ENCODE results near the gene WDR86.

DNA sequence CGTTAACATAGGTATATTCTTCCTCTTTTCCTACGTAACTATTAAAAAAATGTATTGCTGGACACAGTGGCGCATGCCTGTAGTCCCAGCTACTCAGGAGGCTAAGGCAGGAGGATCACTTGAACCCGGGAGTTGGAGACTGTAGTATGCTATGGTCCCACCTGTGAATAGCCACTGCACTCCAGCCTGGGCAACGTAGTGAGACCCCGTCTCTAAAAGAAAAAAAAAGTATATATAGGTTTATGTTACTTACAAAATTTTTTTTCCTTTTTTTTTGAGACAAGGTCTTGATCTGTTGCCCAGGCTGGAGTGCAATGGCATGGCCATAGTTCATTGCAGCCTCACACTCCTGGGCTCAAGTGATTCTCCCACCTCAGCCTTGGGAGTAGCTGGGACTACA, 62.6 kb downstream of the WDR86 start:
- TF ChIP-seq, protein P1, sequence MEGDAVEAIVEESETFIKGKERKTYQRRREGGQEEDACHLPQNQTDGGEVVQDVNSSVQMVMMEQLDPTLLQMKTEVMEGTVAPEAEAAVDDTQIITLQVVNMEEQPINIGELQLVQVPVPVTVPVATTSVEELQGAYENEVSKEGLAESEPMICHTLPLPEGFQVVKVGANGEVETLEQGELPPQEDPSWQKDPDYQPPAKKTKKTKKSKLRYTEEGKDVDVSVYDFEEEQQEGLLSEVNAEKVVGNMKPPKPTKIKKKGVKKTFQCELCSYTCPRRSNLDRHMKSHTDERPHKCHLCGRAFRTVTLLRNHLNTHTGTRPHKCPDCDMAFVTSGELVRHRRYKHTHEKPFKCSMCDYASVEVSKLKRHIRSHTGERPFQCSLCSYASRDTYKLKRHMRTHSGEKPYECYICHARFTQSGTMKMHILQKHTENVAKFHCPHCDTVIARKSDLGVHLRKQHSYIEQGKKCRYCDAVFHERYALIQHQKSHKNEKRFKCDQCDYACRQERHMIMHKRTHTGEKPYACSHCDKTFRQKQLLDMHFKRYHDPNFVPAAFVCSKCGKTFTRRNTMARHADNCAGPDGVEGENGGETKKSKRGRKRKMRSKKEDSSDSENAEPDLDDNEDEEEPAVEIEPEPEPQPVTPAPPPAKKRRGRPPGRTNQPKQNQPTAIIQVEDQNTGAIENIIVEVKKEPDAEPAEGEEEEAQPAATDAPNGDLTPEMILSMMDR (conservative IDR thresholded peaks at IDR 0.05; ENCODE audit: low read length): no peak
- no peak for TF ChIP-seq EZH2phosphoT487 (IDR thresholded peaks at IDR 0.05; ENCODE audit: borderline replicate concordance)
